GM23338 (cell line): ENCODE results near the gene ATXN7.

Experiments used
- CTCF ChIP-seq, 2 experiments: fragments of 200-600 bp in 1 of 2; sonication (generic) in 1 of 2; conservative IDR thresholded peaks; 2 replicates each; pipeline versions ENCODE4 v1.5.1 to v1.6.1; 2016 to 2017; ENCODE audit warnings: antibody characterized with exemption in 2 of 2, low read depth in 2 of 2, mild to moderate bottlenecking in 2 of 2, moderate library complexity in 1 of 2
- POLR2AphosphoS5 ChIP-seq: IDR thresholded peaks from 2 replicates; pipeline ENCODE4 v1.6.1; 2016; ENCODE audit warnings: antibody characterized with exemption, low read depth
- ZNF331 ChIP-seq: fragments of 250-450 bp; sonication (Bioruptor Pico); IDR thresholded peaks from 2 replicates; pipeline ENCODE4 v1.5.0; 2020; ENCODE audit warnings: low read depth, mild to moderate bottlenecking, moderate library complexity

- no peak for TF ChIP-seq ZNF331 (CRISPR knock-in tag)
- TF ChIP-seq POLR2AphosphoS5 = no peak
- no peak for TF ChIP-seq CTCF (conservative IDR thresholded peaks at IDR 0.05; ENCODE audit: low read depth in 2 of 2)
Measured at GRCh38 chr3:63950698-63951097, 87.0 kb downstream of the ATXN7 start.
